GM12875 (cell line): ENCODE results near the gene TCF3.

Source experiments
- H3K4me3 ChIP-seq: one replicate; pipeline ENCODE4 v1.5.1; 2011; ENCODE audit warnings: low read depth, low read length, control low read depth
- CTCF ChIP-seq: IDR thresholded peaks from 2 replicates; pipeline ENCODE4 v1.5.1; 2011; ENCODE audit warnings: low read depth, mild to moderate bottlenecking, control low read depth, inconsistent platforms, low read length, moderate library complexity, borderline replicate concordance; ENCODE audit not compliant: insufficient read depth

TCF3 gene

GRCh38 chr19:1590641-1591397 lies 61.6 kb downstream of the TCF3 start:
- peak; percentile 55 for TF ChIP-seq CTCF
- peak overlapping the region; percentile 89 for H3K4me3 ChIP-seq

- no peak for TF ChIP-seq CTCF
- H3K4me3 ChIP-seq = no peak overlapping the region
Observed at GRCh38 chr19:1587872-1588271, 64.5 kb downstream of the TCF3 start.

- H3K4me3 ChIP-seq = no peak overlapping the region
- no peak for TF ChIP-seq CTCF
Observed at GRCh38 chr19:1585243-1585580, 67.2 kb downstream of the TCF3 start.

GRCh38 chr19:1584500-1585242 lies 67.7 kb downstream of the TCF3 start:
- H3K4me3 ChIP-seq = no peak overlapping the region
- no peak for TF ChIP-seq CTCF

GRCh38 chr19:1582201-1582600 lies 70.2 kb downstream of the TCF3 start:
- no peak for TF ChIP-seq CTCF
- no peak overlapping the region for H3K4me3 ChIP-seq

GRCh38 chr19:1580957-1581356 lies 71.5 kb downstream of the TCF3 start:
- no peak for TF ChIP-seq CTCF
- H3K4me3 ChIP-seq = no peak overlapping the region

- no peak for TF ChIP-seq CTCF
Observed at GRCh38 chr19:1580382-1580781, 72.0 kb downstream of the TCF3 start.

More at GRCh38 chr19:1580382-1580781, 72.0 kb downstream of the TCF3 start:
- H3K4me3 ChIP-seq = no peak overlapping the region
